RWPE1 (cell line): Measurements from ENCODE around the gene SHISA8.

ENCODE experiments used
- CTCF ChIA-PET: fragments of 350-600 bp; sonication (Branson Sonifier 250); formaldehyde crosslinking; extraction: SDS; loops from one replicate; lab custom pipeline; 2021; lab: Yijun Ruan, JAX
- POLR2A ChIA-PET: fragments of 400-600 bp; formaldehyde crosslinking; extraction: SDS; loops from one replicate; lab custom pipeline; 2020; ENCODE audit warnings: antibody characterized with exemption; ENCODE audit not compliant: low non-redundant PET; lab: Yijun Ruan, JAX
- DNase-seq: peaks from one replicate; pipeline ENCODE4 v3.0.0; 2012; ENCODE audit warnings: low spot score
- H3K27ac ChIP-seq: fragments of 450-650 bp; 2 replicates; pipeline ENCODE4 v1.5.1; 2017
- CTCF ChIP-seq: fragments of 450-650 bp; conservative IDR thresholded peaks from 2 replicates; pipeline ENCODE4 v1.5.1; 2017; ENCODE audit warnings: low read depth, mild to moderate bottlenecking

The SHISA8 gene

GRCh38 chr22:41863472-41863871, 51.4 kb downstream of the SHISA8 start:
- CTCF ChIA-PET, result no interaction called here
- H3K27ac ChIP-seq, result no peak overlapping the region
- no peak for TF ChIP-seq CTCF
- DNase-seq, result no peak
- POLR2A ChIA-PET, result no interaction called here

GRCh38 chr22:41862530-41863266, 52.2 kb downstream of the SHISA8 start:
- DNase-seq, result no peak
- no peak for TF ChIP-seq CTCF
- H3K27ac ChIP-seq, result peak overlapping the region; percentile 60
- ChIA-PET POLR2A (no interaction called here), CTCF (interaction anchor here (0.7 kb wide), 1 partner anchor 41 kb away, joined by 4 read pairs; no protein-coding TSS in a partner anchor)

- peak overlapping the region; percentile 60 for H3K27ac ChIP-seq
- ChIA-PET CTCF (interaction anchor here (0.7 kb wide), 1 partner anchor 41 kb away, joined by 4 read pairs; no protein-coding TSS in a partner anchor), POLR2A (no interaction called here)
These were observed 52.7 kb downstream of the SHISA8 start for GRCh38 chr22:41862160-41862529.

More at GRCh38 chr22:41862160-41862529, 52.7 kb downstream of the SHISA8 start:
- no peak for TF ChIP-seq CTCF
- no peak for DNase-seq
